HG03460 (cell line): ENCODE results near the gene CACTIN.

Experiments
- ATAC-seq: cut with Tn5 transposase; IDR thresholded peaks from one replicate; pipeline ENCODE4 v1.9.1; 2021; ENCODE audit not compliant: unreplicated experiment

Gene CACTIN

GRCh38 chr19:3612901-3613741, 13.5 kb downstream of the CACTIN start:
- ATAC-seq, result no peak

DNA sequence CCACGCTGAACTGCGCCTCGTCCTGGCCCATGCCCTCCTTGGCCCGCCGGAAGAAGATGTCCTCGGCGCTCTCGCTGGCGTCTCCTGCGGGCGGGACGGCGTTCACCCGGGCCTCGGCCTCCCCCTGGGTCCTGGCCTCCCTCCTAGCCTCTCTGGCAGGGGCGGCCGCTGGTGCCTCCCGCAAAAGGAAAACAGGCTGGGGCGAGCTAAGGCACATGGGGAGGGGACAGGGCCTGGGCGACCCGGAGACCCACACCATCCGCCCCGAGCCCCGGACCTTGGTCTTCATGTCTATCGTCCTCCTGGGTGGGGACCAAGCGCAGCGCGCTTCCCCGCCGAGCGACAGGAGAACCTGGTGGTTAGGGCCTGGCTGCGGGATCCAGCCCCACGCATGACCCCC, 14.3 kb downstream of the CACTIN start:
- no peak for ATAC-seq

- no peak for ATAC-seq
These were observed 14.7 kb downstream of the CACTIN start for GRCh38 chr19:3611841-3612240.

- no peak for ATAC-seq
These were observed 15.6 kb downstream of the CACTIN start for GRCh38 chr19:3610745-3611717.

DNA sequence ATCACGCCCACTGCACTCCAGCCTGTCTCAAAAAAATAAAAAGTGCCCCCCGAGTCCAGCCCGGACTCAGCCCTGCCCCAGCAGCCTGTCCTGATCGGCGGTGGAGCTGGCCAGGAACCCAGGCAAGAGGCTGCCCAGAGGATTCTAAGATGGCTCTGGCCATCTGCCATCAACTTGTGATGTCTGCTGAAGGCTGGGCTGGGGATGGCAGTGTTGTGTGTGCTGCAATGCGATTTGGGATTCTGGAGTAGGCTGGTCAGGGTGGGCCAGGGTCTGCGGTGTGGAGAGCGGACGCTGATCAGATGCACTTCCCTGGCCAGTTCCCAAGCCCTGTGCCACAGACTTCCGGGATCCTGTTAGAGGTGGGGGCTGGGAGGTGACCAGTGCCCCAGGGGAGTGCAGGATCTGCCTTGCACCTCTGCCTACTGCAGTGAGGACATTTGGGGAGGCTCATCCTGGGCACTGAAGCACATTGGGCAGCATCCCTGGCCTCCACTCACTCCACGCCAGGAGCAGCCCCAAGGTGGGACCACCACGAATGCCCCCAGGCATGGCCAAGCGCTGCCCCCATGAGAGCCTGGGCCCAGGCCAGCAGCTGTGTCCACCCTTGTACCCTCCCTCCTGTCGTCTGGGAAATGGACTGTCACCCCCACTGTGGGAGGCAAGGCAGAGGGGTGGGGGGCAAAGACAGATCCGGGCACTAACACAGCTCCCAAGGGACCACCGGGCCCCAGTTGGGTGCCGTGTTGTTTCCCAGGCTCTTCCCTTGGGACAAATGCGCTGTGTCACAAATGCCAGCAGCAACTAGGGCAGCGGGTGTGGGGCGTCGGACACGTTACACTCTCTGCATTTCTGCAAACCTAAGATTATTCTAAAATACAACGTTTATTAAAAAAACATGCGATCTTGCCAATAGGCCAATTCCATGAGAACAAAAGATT, 16.5 kb downstream of the CACTIN start:
- ATAC-seq, result no peak

DNA sequence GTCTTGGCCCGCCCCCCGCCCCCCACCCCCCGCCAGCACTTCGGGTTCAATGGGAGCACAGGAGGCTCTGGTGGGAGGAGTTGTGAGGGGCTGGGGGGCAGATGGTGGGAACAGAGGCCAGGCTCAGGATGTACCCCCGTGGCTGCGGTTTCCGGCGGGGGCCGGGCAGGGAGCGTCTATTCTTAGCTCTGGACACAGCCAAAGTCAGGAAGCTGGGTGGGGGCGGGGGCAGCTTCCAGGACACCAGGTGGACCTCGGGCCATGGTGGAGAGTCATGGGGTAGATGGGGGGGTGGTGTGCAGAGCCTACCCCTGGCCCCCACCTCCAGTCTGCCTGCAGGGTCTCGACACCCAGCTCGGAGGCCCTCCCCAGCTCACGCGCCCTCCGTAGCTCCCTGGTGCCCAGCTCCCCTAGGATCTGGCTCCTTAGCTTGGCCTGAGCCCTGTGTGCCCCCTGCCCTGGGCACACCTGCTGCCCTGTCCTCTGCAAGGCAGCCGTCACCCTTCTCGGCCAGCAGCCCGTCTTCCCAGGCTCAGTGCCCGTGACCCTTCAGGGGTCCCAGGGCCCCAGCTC, 17.8 kb downstream of the CACTIN start:
- no peak for ATAC-seq

DNA sequence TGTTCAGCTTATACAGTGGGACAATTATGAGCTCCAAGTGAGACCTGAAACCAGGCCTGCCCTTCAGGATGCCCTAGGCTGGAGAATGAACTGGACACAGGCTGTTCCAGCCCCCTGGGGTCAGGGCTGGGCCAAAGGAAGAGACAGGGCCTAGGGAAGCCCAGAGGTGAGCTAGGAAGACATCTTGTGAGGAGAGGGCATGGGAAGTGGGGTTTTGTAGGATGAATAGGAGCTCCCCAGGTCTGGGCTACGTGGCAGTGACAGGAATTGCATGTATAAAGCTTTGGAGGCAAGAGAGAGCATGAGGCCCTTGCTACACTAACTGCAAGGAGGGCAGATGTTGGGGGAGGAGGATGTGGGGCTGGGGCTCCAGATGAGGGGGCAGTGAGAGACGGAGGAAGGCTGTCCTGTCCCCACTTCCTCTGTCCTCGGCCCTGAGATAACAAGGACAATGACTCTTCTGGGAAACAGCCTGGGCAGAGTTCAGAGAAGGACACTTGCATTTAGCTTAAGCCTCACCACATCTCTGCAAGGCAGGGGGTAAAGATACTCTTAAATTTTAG, 18.4 kb downstream of the CACTIN start:
- no peak for ATAC-seq

GRCh38 chr19:3607303-3608078, 19.1 kb downstream of the CACTIN start:
- no peak for ATAC-seq

DNA sequence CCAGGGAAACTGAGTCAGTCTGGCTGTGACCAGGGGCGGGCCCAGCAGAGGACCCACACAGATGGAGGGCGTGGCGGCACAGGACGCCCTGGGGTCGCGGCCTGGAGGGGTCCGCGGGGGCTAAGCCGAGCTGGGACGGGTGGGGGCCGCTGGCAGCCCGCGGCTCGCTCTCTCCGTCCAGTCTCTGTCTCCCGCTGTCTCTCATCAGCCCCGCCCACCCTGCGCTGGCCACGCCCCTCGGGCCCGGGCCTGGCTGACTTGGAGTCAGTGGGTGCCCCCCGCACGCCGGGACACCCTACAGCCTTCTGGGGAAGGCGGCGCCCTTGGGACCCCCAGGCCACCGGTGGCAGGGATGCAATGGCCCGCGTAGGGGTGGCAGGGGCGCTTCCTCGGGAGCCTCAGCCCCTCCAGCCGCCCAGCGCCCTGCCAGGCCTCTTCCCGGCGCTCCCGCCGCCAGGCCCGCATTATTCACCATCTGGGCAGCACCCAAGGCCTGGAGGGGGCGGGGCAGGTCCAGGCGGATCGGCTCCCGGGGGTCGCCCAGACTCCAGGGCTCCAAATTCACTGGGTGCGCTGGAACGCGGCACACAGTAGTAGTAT, 19.8 kb downstream of the CACTIN start, which contains the start of gene TBXA2R:
TSS of gene TBXA2R (minus strand) at position 186 of the 600 bp plus-strand sequence. CDS start 6,241 bp downstream, outside the sequence.
- no peak for ATAC-seq

DNA sequence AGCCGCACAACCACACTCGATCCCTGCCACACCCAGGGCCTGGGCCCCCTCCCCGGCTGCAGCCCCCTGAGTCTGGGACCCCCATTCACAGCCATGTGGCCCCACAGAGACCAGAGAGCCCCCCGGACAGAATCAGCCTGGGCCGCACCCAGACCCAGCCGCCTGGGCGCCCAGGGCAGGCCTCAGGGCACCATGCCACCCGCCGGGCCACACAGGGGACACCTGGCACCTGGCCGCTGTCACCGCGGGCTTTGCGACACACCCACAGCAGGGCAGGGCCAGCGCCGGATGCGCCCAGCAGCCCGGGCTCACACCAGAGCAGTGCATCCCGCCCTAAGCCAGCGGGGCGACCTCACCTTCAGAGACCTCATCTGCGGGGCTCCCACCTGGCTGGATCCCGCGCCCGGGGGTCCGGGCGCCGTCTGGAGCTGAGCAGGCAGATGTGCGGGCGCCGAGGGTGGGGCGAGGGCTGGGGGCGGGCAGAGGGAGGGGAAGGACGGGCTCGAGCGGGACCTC, 20.4 kb downstream of the CACTIN start:
- no peak for ATAC-seq

- ATAC-seq, result no peak
These were observed 20.8 kb downstream of the CACTIN start for GRCh38 chr19:3605770-3606169.

GRCh38 chr19:3605361-3605760, 21.2 kb downstream of the CACTIN start:
- no peak for ATAC-seq

DNA sequence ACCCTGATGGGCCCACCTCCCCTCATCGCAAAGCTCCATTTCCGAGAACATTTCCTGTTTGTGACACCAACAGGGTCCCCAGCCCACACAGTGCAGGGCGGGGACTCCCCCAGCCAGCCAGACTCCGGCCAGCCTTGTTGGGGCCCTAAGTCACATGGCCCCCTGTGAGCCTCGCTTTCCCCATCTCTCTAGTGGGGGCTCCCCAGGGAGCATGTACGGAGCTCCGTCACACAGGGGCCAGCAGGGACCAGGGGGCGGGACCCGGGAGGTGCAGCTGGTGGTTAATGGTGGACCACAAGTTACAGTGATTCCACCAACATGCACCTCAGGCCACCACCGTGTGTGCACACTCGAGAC, 21.6 kb downstream of the CACTIN start:
- no peak for ATAC-seq

DNA sequence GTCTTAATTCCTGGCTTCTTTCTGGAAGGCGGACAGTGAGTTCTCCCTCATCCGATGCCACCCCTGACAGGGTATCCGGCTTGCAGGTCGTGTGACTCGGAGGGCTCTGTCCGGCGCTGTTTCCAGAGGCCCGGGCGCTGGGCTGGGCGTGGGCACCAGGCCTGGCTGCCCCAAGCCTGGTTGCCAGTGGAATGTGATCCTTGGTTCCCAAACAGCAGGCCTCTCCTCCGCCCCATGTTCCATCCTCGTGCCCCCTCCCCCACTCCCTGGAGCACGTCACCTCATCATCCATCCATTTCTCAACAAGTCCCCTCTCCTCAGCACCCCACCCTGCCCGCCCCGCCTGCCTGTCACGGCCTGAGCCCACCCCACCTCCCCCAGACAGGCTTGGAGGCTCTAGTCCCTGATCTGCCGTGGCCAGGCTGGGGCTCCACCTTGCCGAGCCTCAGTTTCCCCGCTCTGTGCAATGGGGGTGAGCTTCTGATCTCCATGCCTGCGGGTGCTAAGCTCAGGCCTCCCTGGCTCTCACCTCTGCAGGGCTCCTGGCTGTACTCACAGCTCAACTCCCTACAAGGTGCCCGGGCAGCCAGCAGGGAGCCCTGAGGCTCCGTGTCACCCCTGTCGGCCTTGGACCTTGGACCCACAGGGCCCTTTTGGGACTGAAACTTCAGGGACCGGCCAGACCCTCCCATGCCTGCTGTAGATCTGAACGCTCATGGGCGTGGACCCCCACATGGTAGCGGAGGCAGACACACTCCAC, 22.2 kb downstream of the CACTIN start:
- ATAC-seq, result no peak

DNA sequence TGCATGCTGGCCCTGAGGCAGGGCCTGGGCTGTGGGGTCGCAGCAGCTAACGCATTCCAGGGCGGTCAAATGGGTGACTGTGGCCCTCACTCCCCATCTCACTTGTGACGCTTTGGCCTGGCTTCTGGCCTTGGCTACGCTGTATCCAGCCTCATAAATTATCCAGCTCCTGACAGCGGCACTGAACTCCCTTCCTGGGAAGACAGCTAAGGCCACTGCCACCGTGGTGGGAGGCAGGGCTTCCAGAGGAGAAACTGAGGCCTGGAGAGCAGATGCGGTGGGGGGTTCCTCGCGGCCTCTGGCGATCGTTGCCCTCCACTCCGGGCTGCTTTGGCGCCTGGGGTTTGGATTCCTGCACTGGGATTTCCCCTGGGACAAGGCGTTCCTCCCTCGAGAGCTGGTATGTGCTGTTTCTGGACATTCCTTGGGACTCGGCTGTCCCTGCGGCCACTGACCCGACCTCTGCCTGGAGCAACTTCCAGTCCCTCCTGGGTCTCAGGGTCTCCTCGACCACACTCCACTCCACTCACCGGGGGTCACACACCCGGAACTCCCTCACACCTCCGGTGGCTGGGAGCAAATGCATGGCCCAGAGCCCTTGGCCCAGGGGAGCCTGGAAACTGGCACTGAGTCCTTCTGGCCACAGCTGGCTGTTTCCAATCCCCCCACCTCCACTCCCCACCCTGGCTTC, 23.3 kb downstream of the CACTIN start:
- no peak for ATAC-seq

- no peak for ATAC-seq
These were observed 25.6 kb downstream of the CACTIN start for GRCh38 chr19:3601021-3601420.

DNA sequence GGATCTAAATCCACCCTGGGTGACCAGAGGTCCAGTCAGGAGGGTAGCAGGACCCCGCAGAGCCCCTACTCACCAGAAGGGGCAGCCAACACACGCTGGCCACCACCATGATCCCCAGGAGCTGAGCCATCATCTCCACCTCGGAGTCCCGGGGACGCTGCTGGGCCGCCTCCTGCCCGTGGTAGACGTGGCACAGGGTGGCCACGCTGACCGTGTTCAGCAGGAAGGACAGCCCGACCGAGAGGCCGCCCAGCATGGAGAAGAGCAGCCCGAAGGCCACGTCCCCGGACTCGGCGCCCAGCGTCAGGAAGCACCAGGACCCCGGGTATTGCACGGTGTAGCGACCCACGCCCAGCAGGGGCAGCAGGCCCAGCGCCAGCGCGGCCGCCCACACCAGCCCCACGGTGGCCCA, 26.8 kb downstream of the CACTIN start:
- ATAC-seq, result no peak
